DMS153 treated with DMSO at 0.1 percent for 48 hours (cell line): ENCODE measurements around the gene ANKMY2.
"Not testable (repeated sequence)": the region's sequence is repeated elsewhere in the genome, so short reads cannot be mapped to it uniquely, and the experiment has no call there.

Experiments
- DNase-seq: peaks from one replicate; lab custom pipeline; 2025; ENCODE audit not compliant: unreplicated experiment; lab: John Stamatoyannopoulos, UW

ANKMY2 gene

DNA sequence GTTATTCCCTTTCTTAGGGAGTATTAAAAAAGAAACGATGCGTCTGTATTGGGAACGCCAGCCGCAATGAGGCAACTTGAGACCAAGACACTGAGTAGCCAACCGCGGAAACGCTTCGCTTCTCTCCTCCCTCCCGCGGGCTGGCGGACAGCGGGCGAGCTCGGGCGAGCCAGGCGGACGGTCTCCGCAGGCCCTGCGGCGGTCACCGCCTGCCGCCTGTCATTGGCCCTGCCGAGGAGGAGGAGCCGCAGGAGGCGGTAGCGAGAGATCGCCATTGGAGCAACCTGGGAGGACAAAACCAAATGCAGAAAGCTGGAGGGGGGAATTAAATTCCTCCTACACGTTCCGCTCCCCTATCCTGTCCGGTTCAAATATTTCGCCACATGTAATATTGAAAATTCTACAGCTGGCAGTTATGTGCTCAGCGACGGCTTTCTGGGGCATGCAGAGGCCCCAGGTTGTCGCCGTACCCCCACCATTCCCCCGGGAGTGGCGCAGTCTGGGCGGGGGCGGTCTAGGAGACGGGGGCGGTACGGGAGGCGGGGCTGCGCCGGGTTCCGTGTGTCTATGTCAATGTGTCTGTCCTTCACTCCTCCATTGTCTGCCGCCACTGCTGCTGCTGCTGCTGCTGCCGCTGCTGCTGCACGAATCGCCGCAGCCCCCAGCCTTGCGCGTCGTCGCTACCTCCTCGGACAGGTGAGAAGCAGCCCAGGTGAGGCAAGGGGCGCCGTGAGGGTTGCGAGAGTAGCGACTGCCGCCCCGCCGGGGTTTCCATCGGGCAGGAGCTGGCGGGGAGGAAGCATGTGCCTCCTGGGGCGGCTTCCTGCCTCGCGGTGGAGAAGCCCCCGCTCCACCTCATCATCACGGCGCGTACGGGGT is at the start of gene ANKMY2, which contains the start of gene BZW2:
Gene ANKMY2, minus strand, starts transcription at position 162 of the 879 bp plus-strand sequence. CDS start 181 bp downstream, outside the sequence.
Gene BZW2, plus strand, starts transcription at position 589 of the 879 bp plus-strand sequence. CDS start 19,263 bp downstream, outside the sequence.
- peak; percentile 96 for DNase-seq

DNA sequence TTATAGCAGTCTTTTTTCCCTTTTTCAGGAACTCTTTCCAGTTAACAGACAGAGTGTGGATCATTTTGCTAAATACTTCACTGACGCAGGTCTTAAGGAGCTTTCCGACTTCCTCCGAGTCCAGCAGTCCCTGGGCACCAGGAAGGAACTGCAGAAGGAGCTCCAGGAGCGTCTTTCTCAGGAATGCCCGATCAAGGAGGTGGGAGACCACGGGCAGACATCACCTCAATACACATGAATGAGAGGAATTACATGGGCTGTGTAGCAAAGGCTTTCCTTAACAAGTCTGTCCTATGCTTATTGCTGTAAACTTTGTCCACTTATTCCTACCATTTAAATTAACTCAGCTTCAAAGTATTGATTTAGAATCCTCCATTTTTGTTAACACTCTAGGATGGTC is 49.3 kb upstream of the ANKMY2 start:
- DNase-seq: no peak

DNA sequence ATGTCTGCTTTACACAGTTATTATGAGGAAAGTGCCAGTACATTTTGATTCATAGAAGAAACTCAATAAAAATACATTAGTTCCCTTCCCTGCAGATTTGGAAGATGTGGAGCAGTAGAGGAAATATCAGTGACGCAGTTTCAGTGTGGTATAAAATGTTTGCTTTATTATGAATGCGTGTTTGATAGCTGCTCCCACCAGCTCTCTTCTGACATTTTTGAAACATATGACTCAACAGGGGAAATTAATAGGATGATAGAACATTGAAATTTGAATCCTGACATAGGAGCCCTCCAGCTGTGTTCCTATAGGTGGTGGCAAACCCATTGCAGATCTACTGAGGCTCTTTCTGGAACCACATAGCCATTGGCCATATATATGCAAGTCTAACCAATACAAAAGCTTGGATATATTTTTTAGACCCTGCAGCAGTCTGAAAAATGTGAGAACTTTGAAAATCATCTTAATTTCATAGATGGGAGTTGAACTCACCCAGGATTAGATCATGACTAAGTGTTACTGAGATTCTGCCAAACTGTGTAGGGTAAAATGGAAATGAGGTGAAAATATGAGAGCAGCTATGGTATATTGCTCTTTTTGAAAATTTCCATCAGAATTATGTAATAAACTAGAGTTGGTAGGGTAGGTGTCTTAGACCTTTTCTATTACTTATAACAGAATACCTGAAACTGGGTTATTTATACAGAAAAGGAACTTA is 48.2 kb upstream of the ANKMY2 start:
- DNase-seq: no peak

DNA sequence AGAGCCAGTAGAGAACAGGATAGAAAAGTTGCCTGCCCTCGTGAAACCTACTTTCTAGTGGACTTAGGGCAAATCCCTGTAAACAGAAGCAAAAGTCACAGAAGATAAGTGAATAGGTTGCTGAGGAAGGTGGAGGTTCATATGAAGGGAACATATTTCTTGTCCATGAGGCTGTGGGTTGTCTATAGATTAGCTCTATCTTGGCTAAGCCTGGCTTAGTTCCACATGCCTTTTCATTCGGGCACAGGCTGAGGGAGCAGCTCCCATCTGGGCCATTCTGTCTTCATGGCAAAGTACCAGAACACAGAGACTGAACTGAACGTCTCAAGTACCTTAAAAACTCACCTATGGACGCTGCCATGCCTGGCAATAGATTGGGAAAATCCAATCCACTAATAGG is 45.7 kb upstream of the ANKMY2 start:
- no peak for DNase-seq

DNA sequence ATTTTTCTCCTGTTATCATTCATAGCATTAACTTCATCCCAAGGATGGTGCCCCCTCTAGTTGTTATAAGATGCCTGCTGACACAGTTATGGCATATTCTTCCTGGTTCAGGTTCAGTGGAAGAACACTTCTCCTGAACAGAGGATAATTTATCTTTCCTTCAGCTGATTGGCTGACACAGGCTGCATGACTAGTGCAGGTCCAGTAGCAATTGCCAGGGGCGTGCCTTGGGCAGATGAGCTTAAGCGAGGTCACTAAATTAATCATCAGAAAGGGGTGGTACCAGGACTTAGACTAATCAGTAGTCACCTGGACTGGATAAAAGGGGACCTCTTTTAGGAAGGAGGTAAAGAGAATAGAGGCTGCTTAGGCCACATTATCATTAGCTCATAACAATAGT is 42.7 kb upstream of the ANKMY2 start:
- DNase-seq: no peak

DNA sequence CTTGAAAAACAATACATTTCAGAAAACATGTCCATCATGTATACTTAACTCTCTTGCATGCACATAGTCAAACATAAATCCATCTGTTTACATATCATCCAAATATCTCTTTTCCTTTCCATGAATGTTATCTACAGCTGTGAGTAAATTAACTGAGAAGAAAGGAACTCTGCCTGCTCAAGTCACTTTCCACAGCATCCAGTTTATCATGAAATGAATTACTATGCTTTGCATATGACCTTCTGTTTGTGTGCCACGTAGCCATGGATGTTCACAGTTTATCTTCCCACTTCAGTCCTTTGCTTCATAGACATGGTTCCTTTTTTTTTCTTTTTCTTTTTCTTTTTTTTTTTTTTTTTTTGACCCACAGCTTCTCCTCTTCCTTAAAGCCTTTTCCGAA is 40.0 kb upstream of the ANKMY2 start:
- DNase-seq: no peak

DNA sequence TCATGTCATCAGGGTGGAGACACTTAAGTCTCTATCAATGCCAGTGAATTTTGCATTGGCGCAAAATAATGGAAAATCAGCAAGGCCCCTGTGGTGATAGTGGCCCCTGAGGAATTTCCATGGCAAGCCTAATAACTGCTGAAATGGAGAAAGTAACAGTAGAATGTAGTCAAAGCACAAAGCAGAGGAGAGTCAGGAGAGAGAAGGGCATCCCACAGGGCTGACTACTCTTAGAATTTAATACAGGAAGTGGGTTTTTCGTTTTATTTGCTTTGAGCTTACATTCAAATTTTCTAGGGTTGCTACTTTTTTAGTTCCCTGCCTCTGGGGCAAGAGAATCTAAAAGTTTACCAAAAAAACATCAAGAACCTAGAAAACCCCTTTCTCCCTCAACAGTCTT is 39.4 kb upstream of the ANKMY2 start:
- no peak for DNase-seq

DNA sequence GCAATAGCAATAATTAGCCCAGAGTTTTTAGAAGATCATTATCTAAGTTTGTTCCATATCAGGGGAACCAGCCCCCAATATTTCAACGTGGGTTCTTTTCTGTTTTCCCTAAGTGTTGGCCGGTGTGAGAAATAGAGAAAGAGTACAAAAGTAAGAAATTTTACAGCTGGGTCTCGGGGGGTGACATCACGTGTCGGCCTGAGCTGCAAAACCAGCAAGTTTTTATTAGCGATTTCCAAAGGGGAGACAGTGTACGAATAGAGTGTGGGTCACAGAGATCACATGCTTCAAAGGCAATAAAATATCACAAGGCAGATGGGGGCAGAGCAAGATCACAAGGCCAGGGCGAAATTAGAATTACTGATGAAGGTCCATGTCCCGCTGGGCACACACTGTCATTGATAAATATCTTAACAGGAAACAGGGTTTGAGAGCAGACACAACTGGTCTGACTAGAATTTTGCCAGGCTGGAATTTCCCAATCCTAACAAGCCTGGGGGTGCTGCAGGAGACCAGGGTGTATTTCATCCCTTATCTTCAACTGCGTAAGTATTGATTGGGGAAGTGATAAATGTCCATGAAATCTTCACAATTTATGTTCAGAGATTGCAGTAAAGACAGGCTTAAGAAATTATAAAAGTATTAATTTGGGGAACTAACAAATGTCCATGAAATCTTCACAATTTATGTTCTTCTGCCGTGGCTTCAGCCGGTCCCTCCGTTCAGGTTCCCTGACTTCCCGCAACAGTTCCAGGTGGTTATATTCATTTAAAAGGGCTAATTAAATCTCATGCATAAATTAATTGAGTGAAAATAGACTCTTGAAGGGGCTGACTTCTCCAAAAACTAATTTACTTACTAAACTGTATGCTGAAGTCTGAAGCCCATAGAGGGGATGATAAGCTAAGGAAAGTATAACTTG is 33.4 kb upstream of the ANKMY2 start:
- DNase-seq: not testable (repeated sequence)

DNA sequence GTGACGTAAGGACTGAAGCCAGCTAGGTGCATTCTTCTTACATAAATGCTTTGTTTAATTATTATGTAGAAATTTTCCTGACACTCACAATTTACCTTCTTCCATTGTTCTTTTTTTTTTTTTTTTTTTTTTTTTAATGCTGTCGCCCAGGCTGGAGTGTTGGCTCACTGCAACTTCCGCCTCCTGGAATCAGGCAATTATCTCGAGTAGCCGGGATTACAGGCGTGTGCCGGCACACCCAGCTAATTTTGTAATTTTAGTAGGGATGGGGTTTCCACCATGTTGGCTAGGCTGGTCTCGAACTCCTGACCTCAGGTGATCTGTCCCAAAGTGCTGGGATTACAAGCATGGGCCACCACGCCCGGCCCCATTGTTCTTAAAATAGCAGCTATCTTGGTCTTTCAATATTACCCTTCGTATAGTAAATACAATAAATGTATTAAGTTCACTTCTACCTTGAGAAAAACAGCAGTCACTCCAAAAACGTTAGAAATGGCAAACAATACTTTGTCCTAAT is 32.5 kb upstream of the ANKMY2 start:
- no peak for DNase-seq

DNA sequence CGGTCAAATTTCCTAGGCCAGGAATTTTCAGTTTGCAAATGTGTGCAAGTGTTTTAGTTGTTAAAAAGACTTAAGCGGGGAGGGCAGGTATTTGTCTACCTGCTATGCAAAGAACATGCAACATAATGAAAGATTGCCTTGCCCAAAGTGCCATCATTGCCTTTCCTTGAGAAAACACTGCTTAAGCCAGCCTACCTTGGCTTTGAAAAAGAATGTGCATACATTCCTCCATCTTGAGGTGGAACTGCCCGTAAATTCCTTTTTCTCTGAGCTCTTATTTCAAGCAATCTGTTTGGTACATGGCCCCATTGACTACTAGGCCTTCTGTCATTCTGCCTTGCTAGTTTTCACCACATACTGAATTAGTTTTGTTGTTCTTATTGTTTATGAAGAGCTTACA is 29.7 kb upstream of the ANKMY2 start:
- no peak for DNase-seq

DNA sequence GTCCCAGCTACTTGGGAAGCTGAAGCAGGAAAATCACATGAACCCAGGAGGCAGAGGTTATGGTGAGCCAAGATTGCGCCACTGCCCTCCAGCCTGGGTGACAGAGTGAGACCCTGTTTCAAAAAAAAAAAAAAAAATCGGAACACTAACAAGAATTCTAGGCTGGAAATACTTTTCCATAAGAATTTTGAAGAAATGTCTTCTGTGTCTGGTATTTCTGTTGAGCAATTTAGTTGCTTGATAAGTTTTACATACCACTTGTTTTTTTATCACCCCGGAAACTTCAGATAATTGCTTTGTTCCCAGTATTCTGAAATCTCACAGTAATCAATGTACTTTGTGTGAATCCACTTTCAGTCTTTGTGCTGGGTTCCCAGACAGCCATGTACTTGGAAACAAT is 26.3 kb upstream of the ANKMY2 start:
- DNase-seq: no peak

DNA sequence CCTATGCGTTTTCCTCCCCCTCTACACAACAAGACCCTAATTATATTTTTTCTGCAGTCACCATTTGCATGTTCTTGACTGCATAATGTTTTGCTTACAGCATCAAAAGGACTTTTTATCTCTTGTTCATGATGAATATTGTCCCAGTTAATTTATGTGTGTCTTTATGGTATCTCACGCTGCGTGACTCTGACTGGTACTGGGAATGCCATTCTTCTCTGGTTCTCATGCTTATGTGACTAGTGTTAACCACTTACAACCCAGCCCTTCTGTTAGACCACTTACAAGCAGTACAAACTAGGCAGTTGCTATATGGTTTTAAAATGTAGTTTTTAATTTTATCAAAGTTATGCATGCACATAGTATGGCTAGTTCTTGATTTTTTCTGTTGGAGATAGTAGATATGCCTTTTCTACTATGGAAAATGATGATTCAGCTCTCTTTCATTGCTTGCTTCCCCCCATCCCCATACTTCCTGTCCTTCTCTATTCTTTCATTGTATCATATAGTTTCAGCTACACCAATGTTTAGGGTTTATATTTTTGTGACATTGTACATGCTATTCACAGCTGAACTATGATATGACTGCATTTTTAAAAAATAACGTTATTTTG is 25.3 kb upstream of the ANKMY2 start:
- no peak for DNase-seq

DNA sequence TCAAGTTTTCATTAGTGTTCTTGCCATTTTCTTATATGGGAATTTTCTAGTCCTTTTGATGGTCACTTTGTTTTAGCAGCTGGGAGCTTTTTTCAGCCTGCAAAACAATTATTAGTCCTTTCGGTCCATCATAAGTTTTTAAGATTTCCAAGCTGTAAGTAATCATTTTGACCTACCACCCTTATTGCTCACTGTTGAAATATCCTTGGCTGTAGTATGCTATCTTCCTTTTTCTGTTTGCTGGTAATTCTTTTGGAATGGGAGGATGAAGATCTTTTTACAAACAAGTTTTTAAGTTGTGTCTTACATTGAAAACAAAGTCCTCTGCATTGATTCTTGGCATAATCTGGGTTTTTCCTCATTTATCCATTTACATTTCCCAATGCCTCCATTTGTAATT is 24.5 kb upstream of the ANKMY2 start:
- DNase-seq: no peak

DNA sequence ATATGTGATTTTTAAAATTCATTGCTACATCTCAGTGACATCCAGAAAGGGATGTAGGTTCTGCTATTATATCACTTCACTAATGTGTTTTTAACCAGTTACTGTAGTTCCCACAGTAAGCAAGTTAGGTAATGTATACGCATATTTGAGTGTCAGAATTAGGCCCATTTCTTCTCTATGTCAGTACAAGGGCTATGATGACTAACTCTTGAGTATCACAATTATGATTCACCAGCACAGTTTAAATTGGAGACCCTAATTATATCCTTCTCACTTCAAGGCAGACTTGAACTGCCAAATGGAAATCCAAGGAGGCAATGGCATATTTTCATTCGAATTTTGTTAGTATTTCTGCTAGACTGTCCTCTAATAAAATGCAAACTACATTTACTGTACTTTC is 24.0 kb upstream of the ANKMY2 start:
- DNase-seq: no peak

DNA sequence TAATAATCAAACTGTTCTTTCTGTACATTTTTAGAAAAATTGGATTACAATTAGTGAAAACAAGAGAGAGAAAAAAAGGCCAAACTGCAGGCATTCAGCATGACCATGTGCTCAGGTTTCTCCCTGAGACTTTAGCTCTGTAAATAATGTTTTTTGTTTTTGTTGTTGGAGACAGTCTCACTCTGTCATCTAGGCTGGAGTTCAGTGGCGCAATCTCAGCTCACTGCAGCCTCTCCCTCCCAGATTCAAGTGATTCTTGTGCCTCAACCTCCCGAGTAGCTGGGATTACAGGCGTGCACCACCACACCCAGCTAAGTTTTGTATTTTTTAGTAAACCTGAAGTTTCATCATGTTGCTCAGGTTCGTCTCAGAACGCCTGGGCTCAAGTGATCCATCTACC is 23.4 kb upstream of the ANKMY2 start:
- no peak for DNase-seq

DNA sequence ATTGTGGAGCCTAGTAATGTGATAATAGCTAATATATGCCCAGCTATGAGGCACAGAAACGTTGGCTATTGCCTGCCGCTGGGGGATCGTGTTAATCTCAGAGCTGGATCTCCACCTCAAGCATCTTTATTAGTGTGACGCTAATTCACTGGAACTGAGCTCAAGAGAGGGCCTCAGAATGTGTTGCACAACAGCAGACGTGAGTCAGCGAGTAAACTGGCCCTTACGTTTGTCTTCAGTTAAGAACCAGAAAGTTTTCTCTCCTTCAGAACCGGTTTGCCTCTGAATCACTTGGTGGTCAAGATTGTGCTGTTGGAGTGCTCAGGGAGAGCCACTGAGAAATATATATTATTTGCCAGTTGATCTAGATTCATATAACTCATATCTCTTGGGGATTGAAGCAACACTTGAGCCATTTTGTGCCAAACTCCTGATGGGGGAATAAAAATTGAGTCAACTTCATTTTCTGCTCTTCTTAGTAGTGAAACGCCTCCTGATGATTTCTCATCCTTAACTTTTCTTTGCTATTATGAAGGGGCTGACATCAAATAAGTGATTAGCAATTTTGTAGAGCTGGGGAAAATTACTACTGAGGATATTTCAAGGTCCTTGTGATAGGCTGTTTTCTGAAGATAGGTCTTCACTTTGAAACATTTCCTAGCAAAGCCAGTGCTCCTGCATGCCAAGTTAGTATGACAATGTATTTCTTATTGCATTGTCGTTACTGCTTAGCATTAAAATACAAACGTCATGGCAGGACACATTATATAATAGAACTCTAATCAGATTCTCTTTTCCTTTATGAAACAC is 22.7 kb upstream of the ANKMY2 start:
- DNase-seq: no peak

DNA sequence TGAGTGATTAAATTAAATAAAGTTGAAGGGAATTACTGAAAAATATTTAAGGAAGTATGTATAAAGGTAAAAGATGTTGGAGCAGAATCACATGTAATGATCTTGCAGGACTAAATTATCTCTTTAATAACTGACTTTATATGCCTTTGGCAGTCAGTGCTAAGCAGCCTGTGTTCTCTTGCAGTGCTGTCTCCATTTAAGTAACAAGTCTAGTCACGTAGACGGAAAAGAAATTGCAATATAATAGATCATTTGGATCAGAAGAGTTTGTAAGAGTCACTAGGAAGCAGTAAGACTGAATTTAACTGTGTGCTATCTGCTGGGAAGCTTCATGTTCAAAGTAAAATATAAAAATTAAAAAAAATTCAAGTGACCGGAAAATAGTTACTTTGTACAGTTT is 21.8 kb upstream of the ANKMY2 start:
- no peak for DNase-seq

DNA sequence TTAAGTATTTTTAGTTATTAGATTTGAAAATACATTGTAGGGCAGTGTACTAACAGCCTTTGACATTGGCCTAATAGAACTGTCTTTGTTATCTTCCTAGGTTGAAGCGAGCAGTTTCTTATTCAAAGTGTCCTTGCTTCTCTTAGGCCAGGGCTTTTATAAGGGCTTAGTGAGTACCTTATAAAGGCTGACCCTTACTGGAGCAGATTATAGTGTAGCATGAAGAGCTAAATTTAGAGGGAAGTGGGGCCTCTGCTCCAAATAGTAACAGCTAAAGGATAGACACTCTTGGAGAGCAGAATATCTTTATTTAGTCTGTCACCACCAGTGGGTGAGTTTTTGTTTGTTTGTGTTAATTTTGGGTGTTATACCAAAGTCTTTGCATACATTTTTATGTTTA is 16.4 kb upstream of the ANKMY2 start:
- DNase-seq: no peak

DNA sequence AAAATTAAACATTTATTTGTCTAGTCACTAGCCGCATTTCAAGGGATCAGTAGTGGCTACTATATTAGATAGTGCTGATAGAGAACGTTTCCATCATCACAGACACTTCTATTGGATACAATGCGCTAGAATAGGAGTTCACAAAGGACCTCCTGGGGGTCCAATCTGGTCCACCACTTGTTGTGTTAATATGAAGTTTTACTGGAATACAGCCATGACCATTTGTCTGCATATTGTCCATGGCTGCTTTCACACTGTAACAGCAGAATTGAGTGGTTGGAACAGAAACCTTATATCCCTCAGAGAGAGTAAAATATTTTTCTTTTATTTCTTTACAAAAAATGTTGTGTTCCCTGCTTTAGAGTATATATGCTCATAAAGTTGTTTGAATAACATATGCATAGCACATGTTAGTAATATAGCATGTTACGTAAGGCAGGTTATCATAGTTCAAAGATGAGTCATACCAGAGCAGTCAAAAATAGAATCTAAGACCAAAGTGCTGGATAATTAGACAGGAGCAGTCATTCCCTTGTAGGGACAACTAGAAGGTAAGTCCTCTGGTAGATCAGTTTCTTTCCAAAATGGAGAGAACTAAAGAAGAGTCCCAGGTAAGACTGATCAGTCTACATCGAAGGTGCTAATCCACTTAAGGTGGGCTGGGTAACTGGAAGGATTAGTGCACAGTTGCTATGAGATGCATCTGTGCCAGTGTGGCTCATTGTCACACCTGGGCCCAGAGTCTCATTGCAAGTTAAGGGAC is 15.3 kb upstream of the ANKMY2 start:
- DNase-seq: no peak
